Fibroblast of skin of scalp (primary cell): ENCODE measurements around the gene VAV2.

Experiments
- DNase-seq: peaks from one replicate; pipeline ENCODE4 v3.0.0-alpha.2; 2013

Gene VAV2

GRCh38 chr9:133737774-133738639 lies 254.1 kb downstream of the VAV2 start, which contains the start of gene SARDH:
SARDH (minus strand) TSS chr9:133738352; CDS start chr9:133734173, 4,179 bp downstream.
- peak; percentile 28 for DNase-seq

GRCh38 chr9:133737071-133737773 lies 254.9 kb downstream of the VAV2 start:
- DNase-seq = no peak

GRCh38 chr9:133735931-133736330 lies 256.2 kb downstream of the VAV2 start:
- DNase-seq = no peak

GRCh38 chr9:133735415-133735775 lies 256.7 kb downstream of the VAV2 start:
- DNase-seq = no peak

GRCh38 chr9:133734590-133735414 lies 257.3 kb downstream of the VAV2 start:
- DNase-seq = no peak

- DNase-seq = no peak
These were observed 258.2 kb downstream of the VAV2 start for GRCh38 chr9:133733796-133734533.

GRCh38 chr9:133733421-133733795 lies 258.7 kb downstream of the VAV2 start:
- no peak for DNase-seq

- DNase-seq = no peak
These were observed 259.3 kb downstream of the VAV2 start for GRCh38 chr9:133732639-133733408.

GRCh38 chr9:133731876-133732638 lies 260.1 kb downstream of the VAV2 start:
- DNase-seq = peak; percentile 41

- no peak for DNase-seq
These were observed 261.0 kb downstream of the VAV2 start for GRCh38 chr9:133730994-133731715.

- DNase-seq = no peak
These were observed 262.4 kb downstream of the VAV2 start for GRCh38 chr9:133729617-133730281.

GRCh38 chr9:133728856-133729616 lies 263.1 kb downstream of the VAV2 start:
- DNase-seq = no peak

- no peak for DNase-seq
These were observed 264.2 kb downstream of the VAV2 start for GRCh38 chr9:133727876-133728441.

- DNase-seq = no peak
These were observed 264.7 kb downstream of the VAV2 start for GRCh38 chr9:133727277-133727875.

- DNase-seq = peak; percentile 40
These were observed 265.5 kb downstream of the VAV2 start for GRCh38 chr9:133726401-133727276.

- DNase-seq = no peak
These were observed 266.2 kb downstream of the VAV2 start for GRCh38 chr9:133725886-133726285.
